HG03139 (cell line): ENCODE data around the gene RANBP1.
"Not testable (repeated sequence)": the region's sequence is repeated elsewhere in the genome, so short reads cannot be mapped to it uniquely, and the experiment has no call there.

Source experiments
- ATAC-seq: cut with Tn5 transposase; IDR thresholded peaks from one replicate; pipeline ENCODE4 v1.9.1; 2021; ENCODE audit not compliant: unreplicated experiment

RANBP1 gene

DNA sequence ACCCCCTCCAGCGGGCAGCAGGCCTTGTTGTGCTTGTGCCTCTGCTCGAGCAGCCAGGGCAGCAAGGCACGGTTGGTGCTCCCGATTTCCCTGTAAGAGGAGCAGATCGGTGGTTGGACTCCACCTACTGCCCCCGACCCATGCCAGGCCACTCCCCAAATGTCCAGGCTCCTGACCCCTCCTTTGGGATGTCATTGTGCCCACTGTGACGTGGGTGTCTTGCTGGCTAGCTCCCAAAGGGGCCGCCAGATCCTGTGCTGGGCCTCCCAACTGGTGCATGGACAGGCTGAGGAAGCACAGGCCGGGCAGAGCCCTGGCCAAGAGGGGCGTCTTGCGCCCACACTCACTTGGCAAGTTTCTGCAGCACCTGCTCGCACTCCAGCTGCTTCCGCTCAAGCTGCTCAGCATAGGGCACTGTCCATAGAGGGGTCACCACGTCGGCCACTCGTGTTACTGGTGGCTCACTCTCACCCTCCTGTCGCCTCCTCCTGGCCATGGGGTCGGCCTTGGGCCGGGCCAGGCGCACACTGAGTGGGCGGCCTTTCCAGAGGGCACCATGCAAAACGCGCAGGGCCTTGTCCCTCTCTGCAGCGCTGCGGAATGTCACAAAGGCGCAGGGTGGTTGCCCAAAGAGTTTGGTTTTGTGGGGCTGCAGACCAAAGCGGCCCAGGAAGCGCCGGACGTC is at the start of gene RANBP1:
Gene RANBP1, plus strand, starts transcription at position 414 of the 685 bp plus-strand sequence. Its CDS starts 81 bp downstream, at position 495.
- ATAC-seq = no peak

DNA sequence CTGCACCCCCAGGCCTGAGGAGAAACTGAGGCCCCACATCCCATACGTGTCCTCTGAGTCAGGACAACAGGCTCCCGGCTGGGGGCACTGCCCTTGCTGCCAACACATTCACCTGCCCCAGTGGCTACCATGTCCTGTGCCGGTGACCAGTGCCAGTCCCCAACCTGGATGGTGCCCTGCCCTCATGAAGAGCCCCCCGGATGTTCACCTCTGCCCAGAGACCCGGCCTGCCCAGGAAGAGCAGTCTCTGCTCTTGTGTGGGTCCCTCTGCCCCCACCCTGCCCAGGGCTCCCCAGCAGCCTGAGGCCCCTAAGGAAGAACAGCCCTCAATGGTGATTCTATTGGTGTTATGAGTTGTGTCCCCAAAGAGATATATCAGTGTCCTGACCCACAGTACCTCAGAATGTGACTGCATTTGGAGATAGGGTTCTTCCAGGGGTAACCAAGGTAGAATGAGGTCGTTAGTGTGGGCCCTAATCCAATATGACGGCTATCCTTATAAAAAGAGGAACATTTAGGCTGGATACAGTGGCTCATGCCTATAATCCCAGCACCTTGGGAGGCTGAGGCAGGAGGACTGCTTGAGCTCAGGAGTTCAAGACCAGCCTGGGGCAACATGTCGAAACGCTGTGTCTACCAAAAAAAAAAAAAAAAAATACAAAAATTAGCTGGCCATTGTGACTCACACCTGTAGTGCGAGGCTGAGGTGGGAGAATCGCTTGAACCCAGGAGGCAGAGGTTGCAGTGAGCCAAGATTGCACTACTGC is 49.1 kb upstream of the RANBP1 start:
- ATAC-seq = no peak

DNA sequence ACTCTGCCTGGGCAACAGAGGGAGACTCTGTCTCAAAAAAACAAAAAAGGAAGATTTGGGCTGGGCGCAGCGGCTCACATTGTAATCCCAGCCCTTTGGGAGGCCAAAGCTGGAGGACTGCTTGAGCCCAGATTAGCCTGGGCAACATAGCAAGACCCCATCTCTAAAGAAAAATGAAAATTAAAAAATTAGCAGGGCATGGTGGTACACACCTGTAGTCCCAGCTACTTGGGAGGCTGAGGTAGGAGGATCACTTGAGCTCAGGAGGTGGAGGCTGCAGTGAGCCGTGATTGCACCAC is 48.6 kb upstream of the RANBP1 start:
- ATAC-seq = not testable (repeated sequence)

DNA sequence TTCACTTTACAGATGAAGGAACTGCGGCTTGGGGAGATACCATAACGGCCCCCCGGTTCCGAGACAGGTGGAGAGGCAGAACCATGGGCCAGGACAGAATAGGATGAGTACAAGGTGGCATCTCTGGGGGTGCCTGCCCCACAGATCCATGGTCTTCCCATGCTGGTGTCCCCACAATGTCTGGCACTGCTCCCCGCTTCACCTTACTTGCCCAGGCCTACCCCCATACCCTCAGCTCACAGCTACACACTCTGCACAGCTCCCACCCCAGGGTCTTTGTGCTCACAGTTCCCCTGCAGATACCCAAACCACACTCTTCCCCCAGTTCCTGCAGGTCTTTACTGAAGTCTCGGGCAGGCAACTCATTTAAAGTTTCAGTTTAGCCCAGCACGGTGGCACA is 47.3 kb upstream of the RANBP1 start:
- no peak for ATAC-seq

DNA sequence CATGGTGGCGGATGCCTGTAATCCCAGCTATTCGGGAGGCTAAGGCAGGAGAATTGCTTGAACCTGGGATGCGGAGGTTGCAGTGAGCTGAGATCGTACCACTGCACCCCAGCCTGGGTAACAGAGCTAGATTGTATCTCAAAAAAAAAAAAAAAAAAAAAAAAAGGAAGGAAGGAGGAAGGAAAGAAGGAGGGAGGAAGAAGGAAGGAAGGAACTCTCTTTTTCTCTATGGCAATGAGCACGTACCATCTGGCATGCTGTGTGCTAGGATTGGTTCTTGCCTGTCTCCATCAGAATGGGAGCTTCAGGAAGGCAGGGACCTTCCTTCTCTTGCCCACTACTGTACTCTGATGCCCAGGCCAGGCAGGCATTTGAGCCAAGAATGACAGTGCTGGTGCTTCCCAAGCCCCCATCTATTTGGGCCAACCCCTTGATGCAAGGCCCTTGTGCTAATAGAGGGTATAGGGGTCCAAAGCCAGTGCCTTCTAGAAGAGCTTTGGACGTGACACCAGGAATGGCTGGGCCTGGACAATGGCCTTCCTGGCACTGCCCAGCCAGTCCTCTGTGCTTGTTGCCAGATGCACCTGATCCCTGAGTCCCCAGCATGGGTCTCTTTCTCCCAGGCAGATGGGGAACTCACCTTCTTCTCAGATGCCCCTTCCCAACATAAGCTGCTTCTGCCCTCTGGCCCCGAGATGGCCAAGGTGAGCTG is 46.4 kb upstream of the RANBP1 start:
- ATAC-seq = no peak

DNA sequence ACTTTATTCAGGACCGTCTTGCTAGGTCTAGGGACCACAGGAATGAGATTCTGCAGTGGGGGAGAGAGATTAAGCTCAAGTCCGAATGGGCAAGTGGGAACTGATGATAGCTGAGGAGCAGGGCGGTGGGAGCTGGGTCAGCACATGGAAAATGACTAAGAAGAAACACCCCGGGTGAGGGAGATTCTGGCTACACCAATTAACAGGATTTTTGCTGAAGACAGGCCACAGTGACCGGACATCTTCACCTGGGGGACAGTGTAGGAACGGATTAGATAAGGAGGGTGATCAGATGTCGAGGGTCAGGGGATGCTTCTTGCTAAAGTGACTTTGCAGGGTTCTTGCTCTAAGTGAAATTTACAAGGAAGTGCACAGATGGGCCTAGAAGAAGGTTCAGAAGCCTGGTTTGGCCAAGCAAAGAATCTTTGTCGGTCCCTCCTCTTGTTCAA is 44.4 kb upstream of the RANBP1 start:
- ATAC-seq = no peak

DNA sequence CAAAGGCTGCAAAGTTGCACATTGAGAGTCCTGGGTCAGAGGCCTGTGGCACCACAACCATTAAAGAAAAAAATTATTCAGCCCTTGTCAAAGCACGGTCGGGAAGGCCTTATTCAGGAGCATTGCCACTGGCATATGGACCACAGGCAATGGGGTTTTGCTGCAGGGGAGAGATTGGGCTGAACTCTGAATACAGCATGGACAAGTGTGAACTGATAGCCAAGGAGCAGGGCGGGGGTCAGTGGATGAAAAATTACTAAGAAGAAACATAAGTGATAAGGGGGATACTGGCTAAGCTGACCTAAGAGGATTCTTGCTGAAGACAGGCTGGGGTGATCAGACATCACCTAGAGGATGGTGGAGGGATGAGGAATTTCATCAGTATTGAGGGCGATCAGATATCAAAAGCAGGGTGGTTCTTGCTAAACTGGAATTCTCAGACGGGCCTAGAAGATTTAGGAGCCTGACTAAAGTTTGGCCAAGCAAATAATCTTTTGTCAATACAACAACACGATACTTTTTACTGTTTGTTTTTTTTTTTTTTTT is 39.2 kb upstream of the RANBP1 start:
- no peak for ATAC-seq

DNA sequence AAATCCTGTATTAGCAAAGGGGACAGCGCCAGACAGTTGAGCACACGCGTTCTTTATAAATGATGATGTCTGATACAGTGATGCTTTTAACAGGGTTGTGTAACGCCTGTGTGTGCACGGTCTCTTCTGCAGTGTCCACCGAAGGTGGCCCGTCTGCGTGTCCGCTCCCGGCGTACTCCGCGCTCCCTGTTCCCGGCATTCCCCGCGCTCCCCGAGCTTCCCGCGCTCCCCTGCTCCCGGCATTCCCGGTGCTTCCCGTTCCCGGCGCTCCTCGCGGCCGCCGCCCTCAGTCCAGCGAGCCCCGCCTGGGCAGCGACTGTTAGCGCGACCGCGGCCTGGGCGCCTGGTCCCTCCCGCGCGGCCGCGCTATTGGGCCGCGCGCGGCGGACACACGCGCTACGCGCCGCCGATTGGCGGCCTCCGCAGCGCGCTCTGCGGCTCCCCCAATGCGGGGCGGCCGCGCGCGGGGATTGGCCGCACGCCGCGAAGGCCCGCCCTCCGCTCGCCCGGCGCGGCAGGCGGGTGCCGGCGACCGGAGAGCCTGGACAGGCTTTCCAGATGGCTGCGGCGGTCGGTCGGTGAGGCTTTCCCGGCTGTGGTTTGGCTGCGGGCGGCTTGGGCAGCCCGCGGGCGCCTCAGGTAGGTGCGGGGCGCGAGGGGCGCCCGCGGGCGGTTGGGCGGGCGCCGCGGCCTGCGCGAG is 36.0 kb upstream of the RANBP1 start, which contains the start of gene DGCR8:
Gene DGCR8, plus strand, starts transcription at position 497 of the 700 bp plus-strand sequence. CDS start 5,723 bp downstream, outside the sequence.
- peak; percentile 69 for ATAC-seq

DNA sequence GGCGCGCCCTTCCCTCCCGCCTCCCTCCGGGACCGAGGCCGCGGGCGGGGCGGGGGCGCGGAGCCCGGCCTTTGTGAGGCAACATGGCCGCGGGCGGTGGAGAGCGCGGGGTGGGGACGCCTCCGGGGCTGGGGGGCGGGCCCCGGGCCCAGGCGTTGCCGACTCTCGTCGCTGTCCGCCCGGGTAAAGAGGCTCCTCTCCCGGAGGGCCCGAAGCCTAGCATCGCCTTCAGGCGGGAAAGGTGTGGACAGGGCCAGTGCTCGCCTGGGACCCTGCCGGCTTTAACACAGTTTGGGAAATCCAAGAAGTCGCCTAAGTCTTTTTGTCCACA is 35.5 kb upstream of the RANBP1 start:
- ATAC-seq = peak; percentile 40

DNA sequence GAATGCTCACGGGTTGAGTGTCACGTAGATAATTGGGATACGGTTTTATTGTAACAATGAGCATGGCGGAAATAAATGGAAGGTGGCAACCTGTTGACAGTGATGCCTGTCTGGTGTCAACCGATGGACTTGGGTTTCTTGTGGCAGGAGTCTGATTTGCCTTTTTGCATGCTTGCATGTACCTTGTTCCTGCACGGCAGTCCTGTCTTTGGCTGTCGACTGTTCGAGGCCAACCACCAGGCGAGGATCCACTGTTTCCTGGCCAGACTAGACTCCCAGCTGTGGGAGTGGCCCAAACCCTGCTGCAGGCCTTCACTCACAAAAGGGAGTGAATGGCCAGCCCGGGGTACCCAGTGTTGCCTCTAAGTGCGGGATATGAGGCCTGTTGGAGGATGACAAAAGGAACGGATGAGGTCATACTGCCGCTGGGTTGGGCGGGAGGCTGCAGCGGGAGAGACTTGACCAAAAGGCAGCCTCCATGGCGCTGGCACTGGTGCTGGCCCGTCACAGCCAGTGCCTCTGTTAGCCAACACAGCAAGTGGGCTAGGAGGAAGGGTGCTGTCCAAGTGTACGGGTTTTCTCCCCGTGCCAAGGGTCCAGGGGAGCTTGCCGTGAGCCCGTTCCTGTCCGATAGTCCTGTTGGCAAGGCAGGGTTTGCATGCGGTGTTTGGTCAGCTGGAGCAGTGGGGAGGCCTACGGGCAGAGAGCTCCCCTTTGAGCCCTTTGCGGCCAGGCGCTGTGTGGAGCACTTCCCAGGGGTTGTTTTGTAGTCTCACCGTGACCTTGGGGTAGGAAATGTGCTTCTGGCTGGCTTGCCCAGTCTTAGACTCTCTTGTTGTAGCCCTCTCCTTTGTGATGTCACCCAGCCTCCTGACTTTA is 34.9 kb upstream of the RANBP1 start:
- ATAC-seq = no peak

DNA sequence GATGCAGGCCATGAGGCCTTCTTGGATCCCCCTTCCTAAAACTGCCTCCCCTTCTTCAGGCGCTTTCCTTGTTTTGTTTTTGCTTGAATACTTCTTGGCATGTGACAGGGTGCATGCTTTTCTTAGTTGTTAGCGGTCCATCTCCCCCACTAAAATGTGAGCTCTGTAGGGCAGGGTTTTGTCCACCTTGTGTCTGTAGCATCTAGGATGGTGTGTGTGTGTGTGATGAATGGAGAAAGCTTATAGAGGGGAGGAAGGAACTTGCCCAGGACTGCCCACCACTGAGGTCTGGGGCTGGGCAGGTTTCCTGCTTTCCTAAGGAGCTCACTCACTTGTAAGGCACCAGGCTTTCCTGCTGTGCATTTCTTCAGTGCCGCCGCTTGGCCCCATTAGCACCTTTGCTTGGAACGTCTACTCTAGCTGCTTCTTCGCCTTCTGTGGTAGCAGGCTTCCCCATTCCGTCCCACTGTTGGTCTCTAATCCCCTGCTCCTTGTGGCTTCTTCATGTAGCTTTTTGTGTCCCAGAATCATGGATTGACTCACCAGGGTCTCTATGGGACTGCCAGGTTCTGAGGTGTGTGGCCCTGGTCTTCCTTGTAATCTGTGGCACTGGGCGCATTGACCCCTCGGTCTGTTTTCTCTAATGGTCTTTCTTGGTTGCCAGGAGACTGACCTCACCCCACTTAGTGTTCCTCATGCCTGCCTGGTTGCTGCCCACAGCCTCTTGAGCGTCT is 32.6 kb upstream of the RANBP1 start:
- ATAC-seq = no peak

DNA sequence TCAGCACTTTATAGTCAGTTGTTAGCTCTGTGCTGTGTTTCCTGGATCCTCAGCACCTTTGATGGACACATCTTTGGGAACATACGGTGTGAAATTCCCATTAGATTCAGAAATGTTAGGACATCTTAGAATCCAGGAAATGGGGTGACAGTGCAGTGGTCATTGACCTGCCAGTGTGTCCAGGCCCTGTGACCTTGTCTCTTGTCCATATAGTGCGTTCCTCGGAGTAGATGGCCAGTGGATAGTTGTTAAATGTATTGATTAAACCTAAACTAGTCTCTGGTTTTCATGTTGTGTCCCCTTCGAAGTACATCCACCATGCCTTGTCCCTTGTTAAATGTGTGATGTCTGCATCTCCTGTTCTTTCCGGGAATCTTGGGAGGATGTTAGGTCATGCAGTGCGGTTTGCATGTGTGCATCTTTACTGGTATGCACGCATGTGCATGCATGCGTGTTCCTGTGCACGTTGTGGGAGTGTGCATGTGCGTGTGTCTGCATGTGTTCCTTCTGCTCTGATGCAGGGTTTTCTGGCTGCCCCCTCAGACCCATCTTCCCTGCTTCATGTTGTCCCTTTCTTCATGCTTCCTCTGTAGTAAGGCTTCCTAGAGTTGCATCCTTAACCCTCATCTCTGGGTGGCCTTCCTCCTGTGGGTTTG is 31.9 kb upstream of the RANBP1 start:
- no peak for ATAC-seq

DNA sequence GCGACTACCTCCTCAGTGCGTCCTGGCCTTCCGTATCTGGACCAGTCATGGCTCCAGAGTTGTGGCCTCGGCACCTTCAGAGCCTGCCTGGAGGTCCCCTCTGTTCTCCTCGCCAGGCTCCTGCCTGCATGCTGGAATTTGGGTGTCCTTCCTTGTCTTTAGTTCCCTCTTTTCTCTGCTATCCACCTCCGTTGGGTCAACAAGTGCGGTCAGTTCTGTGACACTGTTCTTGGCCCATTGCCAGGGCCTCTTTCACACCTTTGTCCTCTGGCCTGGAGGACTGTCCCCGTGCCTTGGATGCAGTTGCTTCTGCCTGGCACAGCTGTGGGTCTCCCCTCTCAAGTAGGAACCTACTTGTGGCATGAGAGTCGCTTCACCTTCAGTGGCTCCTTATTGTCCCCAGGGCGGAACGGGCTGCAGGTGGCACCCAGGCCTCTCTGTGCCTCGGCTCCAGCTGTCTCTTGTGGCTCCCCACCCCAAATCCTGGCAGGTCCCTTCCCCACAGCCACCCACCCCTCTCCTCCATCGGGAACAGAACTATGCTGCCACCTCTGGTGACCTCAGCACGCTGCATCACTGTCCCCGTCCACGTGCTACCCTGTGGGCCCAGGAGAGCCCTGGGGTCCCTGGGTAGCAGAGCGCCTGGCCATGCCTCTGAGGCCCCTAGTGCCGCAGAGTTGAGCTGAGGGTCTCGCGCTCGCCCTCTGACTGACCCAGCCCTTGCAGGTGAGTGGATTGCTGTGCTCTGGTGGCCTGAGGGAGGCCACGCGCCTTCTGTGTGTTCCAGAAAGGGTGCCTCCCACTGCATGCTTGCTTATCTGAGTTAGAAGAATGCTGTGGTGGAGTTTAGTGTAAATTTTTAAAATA is 31.1 kb upstream of the RANBP1 start:
- ATAC-seq = no peak

DNA sequence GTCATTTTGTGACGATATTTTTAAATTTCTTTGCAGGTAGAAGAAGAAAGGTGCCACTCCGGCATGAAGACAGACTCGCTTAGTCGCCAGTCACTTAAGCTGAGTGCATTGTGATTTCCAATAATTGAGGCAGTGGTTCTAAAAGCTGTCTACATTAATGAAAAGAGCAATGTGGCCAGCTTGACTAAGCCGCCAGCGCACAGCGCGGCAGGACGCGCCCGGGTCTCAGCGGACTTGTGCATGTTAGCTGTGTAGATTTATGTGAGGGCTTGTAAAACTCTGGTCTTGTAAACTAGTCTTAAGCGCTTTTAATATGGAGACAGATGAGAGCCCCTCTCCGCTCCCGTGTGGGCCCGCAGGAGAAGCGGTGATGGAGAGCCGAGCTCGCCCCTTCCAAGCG is 30.3 kb upstream of the RANBP1 start:
- no peak for ATAC-seq

DNA sequence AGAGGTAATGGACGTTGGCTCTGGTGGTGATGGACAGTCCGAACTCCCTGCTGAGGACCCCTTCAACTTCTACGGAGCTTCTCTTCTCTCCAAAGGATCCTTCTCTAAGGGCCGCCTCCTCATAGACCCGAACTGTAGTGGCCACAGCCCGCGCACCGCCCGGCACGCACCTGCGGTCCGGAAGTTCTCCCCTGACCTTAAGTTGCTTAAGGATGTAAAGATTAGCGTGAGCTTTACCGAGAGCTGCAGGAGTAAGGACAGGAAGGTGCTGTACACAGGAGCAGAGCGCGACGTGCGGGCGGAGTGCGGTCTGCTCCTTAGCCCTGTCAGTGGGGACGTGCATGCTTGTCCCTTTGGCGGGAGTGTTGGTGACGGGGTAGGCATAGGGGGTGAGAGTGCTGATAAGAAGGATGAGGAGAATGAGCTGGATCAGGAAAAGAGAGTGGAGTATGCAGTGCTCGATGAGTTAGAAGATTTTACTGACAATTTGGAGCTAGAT is 29.8 kb upstream of the RANBP1 start:
- no peak for ATAC-seq

DNA sequence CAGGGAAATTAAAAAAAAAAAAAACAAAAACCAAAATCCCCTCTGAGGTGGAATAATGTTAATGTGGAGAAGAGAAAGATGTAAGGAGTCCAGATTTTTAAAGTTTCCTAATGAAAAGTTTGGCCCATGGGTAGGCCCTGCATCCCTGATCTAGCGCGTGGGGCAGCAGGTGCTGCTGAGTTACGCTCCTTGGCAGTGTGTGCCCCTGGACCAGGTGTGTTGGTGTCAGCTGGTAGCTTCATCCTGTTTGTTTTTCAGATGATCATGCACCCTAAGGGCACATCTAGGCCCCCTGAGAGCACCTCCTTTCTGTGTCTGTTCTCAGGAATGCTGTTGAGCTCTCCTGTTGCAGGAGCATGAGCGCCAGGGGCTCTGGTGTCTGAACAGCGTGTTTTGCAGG is 29.1 kb upstream of the RANBP1 start:
- no peak for ATAC-seq

DNA sequence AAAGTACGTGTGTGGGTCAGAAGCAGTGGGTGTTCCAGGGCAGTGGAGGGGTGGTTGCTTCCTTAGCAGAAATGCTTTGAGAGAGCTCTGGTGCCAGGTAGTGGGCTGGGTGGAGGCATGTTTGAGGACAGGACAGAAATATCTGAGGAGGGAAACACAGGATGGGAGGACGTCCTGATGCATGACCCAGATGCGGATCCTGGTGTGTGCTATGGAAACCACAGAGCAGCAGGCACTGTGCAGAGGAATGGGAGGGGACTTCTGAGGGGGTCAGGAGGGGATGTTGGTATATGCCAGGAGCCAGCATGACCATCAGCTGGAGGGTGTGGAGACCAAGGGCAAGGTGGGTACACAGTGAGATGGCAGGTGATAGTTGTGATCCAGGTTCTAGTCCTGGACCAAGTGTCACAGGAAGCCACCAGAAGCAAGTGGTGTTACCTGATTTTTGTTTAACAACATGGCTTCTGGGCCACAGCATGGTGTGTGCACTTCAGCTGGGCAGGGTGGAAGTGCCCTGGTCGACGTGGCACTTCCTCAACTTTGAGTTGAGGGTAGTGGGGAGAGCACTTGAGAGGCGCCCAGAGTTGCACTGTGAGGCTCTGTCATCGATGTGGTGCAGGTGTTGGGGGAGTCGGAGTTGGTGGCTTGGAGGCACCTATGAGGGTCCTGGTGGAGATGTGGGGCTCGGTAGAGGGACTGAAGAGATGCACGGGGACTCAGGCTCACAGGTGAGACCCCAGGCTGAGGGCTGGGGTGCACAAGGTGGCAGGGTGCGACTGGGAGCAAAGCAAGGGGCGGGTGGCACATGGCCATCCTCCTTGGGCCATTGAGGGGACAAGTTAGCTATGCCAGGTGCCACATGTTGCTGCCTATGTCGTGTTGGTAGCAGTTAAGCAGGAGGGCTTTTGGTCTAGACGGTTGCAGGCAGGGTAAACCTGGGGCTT is 28.3 kb upstream of the RANBP1 start:
- ATAC-seq = no peak
